ENCODE results near the gene MMP24.
A peak's percentile ranks its signal among the peaks of the same experiment; 100 is the strongest.
"Not testable (repeated sequence)": the region's sequence is repeated elsewhere in the genome, so short reads cannot be mapped to it uniquely, and the experiment has no call there.

The MMP24 gene

GRCh38 chr20:35314816-35315631 lies 88.5 kb downstream of the MMP24 start:
- peak overlapping the region in 1 of 2 experiments; percentile 1 for H3K27ac ChIP-seq (ENCODE audit: insufficient read depth in 1 of 2, low read depth in 1 of 2, low read length in 2 of 2, poor library complexity in 1 of 2, severe bottlenecking in 2 of 2)
- WGBS (ENCODE audit: insufficient coverage), result 55% methylated on average over 3 of the region's 3 CpGs
- DNase-seq, result peak in 2 of 3 donors; percentile 10 to 14
- H3K4me1 ChIP-seq (ENCODE audit: control extremely low read depth in 1 of 4, control insufficient read depth in 4 of 4, insufficient read depth in 4 of 4, low read length in 3 of 4), result peaks cover 0 to 21% (median 18%) of the 10 kb centered on the region in 4 experiments
- H3K4me3 ChIP-seq (ENCODE audit: control insufficient read depth in 1 of 7, extremely low read depth in 1 of 7, insufficient read depth in 4 of 7, low read depth in 2 of 7, low read length in 6 of 7), result no peak overlapping the region
- ChIA-PET POLR2A (no interaction called here), CTCF (interaction anchor here (1.3 kb wide), 1 partner anchor 15 kb away, joined by 5 read pairs; no protein-coding TSS in a partner anchor)
- H3K9me3 ChIP-seq (ENCODE audit: control extremely low read depth in 1 of 5, control insufficient read depth in 4 of 5, insufficient read depth in 2 of 5, low read depth in 1 of 5, low read length in 4 of 5), result no peaks in the 10 kb centered on the region
- H3K36me3 ChIP-seq (ENCODE audit: control insufficient read depth in 4 of 4, insufficient read depth in 4 of 4, low read length in 3 of 4), result peaks cover 0 to 13% (median 2%) of the 10 kb centered on the region in 4 experiments
- no peaks in the 10 kb centered on the region for H3K27me3 ChIP-seq (replicated peaks in 2 of 5; ENCODE audit: control insufficient read depth in 4 of 5, insufficient read depth in 5 of 5, low read length in 4 of 5)

- WGBS (ENCODE audit: insufficient coverage), result 100% methylated on average over 5 of the region's 7 CpGs
- CTCF ChIA-PET, result interaction anchor here (1.0 to 1.3 kb wide), 2 partner anchors 10 to 14 kb away, joined by 3 to 5 read pairs; no protein-coding TSS in a partner anchor
- Histone ChIP-seq H3K4me1 (ENCODE audit: control extremely low read depth in 1 of 4, control insufficient read depth in 4 of 4, insufficient read depth in 4 of 4, low read length in 3 of 4) (peaks cover 0 to 21% (median 18%) of the 10 kb centered on the region in 4 experiments), H3K27ac (ENCODE audit: insufficient read depth in 1 of 2, low read depth in 1 of 2, low read length in 2 of 2, poor library complexity in 1 of 2, severe bottlenecking in 2 of 2) (peak overlapping the region in 1 of 2 experiments; percentile 1), H3K36me3 (ENCODE audit: control insufficient read depth in 4 of 4, insufficient read depth in 4 of 4, low read length in 3 of 4) (peaks cover 0 to 11% (median 2%) of the 10 kb centered on the region in 4 experiments)
- H3K9me3 ChIP-seq (ENCODE audit: control extremely low read depth in 1 of 5, control insufficient read depth in 4 of 5, insufficient read depth in 2 of 5, low read depth in 1 of 5, low read length in 4 of 5); H3K4me3 ChIP-seq (ENCODE audit: control insufficient read depth in 1 of 7, extremely low read depth in 1 of 7, insufficient read depth in 4 of 7, low read depth in 2 of 7, low read length in 6 of 7); POLR2A ChIA-PET; H3K27me3 ChIP-seq (replicated peaks in 2 of 5; ENCODE audit: control insufficient read depth in 4 of 5, insufficient read depth in 5 of 5, low read length in 4 of 5); DNase-seq: not testable (repeated sequence)
Observed at GRCh38 chr20:35315632-35316020, 89.1 kb downstream of the MMP24 start.

- H3K27ac ChIP-seq (ENCODE audit: insufficient read depth in 1 of 2, low read depth in 1 of 2, low read length in 2 of 2, poor library complexity in 1 of 2, severe bottlenecking in 2 of 2), result no peak overlapping the region
- peaks cover 0 to 10% (median 2%) of the 10 kb centered on the region in 4 experiments for H3K36me3 ChIP-seq (ENCODE audit: control insufficient read depth in 4 of 4, insufficient read depth in 4 of 4, low read length in 3 of 4)
- no peaks in the 10 kb centered on the region for H3K27me3 ChIP-seq (replicated peaks in 2 of 5; ENCODE audit: control insufficient read depth in 4 of 5, insufficient read depth in 5 of 5, low read length in 4 of 5)
- H3K9me3 ChIP-seq (ENCODE audit: control extremely low read depth in 1 of 5, control insufficient read depth in 4 of 5, insufficient read depth in 2 of 5, low read depth in 1 of 5, low read length in 4 of 5), result no peaks in the 10 kb centered on the region
- H3K4me1 ChIP-seq (ENCODE audit: control extremely low read depth in 1 of 4, control insufficient read depth in 4 of 4, insufficient read depth in 4 of 4, low read length in 3 of 4), result peaks cover 0 to 21% (median 18%) of the 10 kb centered on the region in 4 experiments
- no peak overlapping the region for H3K4me3 ChIP-seq (ENCODE audit: control insufficient read depth in 1 of 7, extremely low read depth in 1 of 7, insufficient read depth in 4 of 7, low read depth in 2 of 7, low read length in 6 of 7)
- ChIA-PET POLR2A (no interaction called here), CTCF (interaction anchor here (1.0 kb wide), 1 partner anchor 11 kb away, joined by 3 read pairs; no protein-coding TSS in a partner anchor)
- 93% methylated on average over 2 of the region's 2 CpGs for WGBS (ENCODE audit: insufficient coverage)
- DNase-seq, result no peak
Observed at GRCh38 chr20:35316086-35316485, 89.6 kb downstream of the MMP24 start.

- Histone ChIP-seq H3K4me1 (ENCODE audit: control extremely low read depth in 1 of 4, control insufficient read depth in 4 of 4, insufficient read depth in 4 of 4, low read length in 3 of 4) (peaks cover 0 to 17% (median 13%) of the 10 kb centered on the region in 4 experiments), H3K27me3 (replicated peaks in 2 of 5; ENCODE audit: control insufficient read depth in 4 of 5, insufficient read depth in 5 of 5, low read length in 4 of 5) (no peaks in the 10 kb centered on the region), H3K4me3 (ENCODE audit: control insufficient read depth in 1 of 7, extremely low read depth in 1 of 7, insufficient read depth in 4 of 7, low read depth in 2 of 7, low read length in 6 of 7) (no peak overlapping the region), H3K27ac (ENCODE audit: insufficient read depth in 1 of 2, low read depth in 1 of 2, low read length in 2 of 2, poor library complexity in 1 of 2, severe bottlenecking in 2 of 2) (no peak overlapping the region), H3K9me3 (ENCODE audit: control extremely low read depth in 1 of 5, control insufficient read depth in 4 of 5, insufficient read depth in 2 of 5, low read depth in 1 of 5, low read length in 4 of 5) (no peaks in the 10 kb centered on the region), H3K36me3 (ENCODE audit: control insufficient read depth in 4 of 4, insufficient read depth in 4 of 4, low read length in 3 of 4) (peaks cover 0 to 6% (median 2%) of the 10 kb centered on the region in 4 experiments)
- DNase-seq, result no peak
- WGBS (ENCODE audit: insufficient coverage), result 100% methylated on average over 5 of the region's 5 CpGs
- POLR2A ChIA-PET, result no interaction called here
- CTCF ChIA-PET, result interaction anchor here (1.6 to 2.7 kb wide), 3 partner anchors 10 to 14 kb away, joined by 4 to 16 read pairs (median 5); no protein-coding TSS in a partner anchor
Observed at GRCh38 chr20:35317416-35318210, 91.1 kb downstream of the MMP24 start.

GRCh38 chr20:35318502-35319157 lies 92.1 kb downstream of the MMP24 start:
- no peak overlapping the region for H3K27ac ChIP-seq (ENCODE audit: insufficient read depth in 1 of 2, low read depth in 1 of 2, low read length in 2 of 2, poor library complexity in 1 of 2, severe bottlenecking in 2 of 2)
- POLR2A ChIA-PET, result no interaction called here

GRCh38 chr20:35319192-35319870 lies 92.8 kb downstream of the MMP24 start:
- peaks cover 0 to 5% (median under 1%) of the 10 kb centered on the region in 4 experiments for H3K36me3 ChIP-seq (ENCODE audit: control insufficient read depth in 4 of 4, insufficient read depth in 4 of 4, low read length in 3 of 4)
- peaks cover 0 to 16% (median 13%) of the 10 kb centered on the region in 4 experiments for H3K4me1 ChIP-seq (ENCODE audit: control extremely low read depth in 1 of 4, control insufficient read depth in 4 of 4, insufficient read depth in 4 of 4, low read length in 3 of 4)
- 98% methylated on average over 4 of the region's 5 CpGs for WGBS (ENCODE audit: insufficient coverage)
- H3K27ac ChIP-seq (ENCODE audit: insufficient read depth in 1 of 2, low read depth in 1 of 2, low read length in 2 of 2, poor library complexity in 1 of 2, severe bottlenecking in 2 of 2), result no peak overlapping the region
- H3K27me3 ChIP-seq (replicated peaks in 2 of 5; ENCODE audit: control insufficient read depth in 4 of 5, insufficient read depth in 5 of 5, low read length in 4 of 5), result no peaks in the 10 kb centered on the region
- no peaks in the 10 kb centered on the region for H3K9me3 ChIP-seq (ENCODE audit: control extremely low read depth in 1 of 5, control insufficient read depth in 4 of 5, insufficient read depth in 2 of 5, low read depth in 1 of 5, low read length in 4 of 5)
- POLR2A ChIA-PET, result no interaction called here
- CTCF ChIA-PET, result interaction anchor here (0.7 to 2.7 kb wide), 4 partner anchors 10 to 75 kb away, joined by 3 to 16 read pairs (median 4); no protein-coding TSS in a partner anchor
- H3K4me3 ChIP-seq (ENCODE audit: control insufficient read depth in 1 of 7, extremely low read depth in 1 of 7, insufficient read depth in 4 of 7, low read depth in 2 of 7, low read length in 6 of 7), result no peak overlapping the region
- DNase-seq, result no peak

More at GRCh38 chr20:35318502-35319157, 92.1 kb downstream of the MMP24 start:
- CTCF ChIA-PET, result interaction anchor here (0.7 to 2.7 kb wide), 4 partner anchors 11 to 76 kb away, joined by 3 to 16 read pairs (median 4); no protein-coding TSS in a partner anchor
- no peaks in the 10 kb centered on the region for H3K27me3 ChIP-seq (replicated peaks in 2 of 5; ENCODE audit: control insufficient read depth in 4 of 5, insufficient read depth in 5 of 5, low read length in 4 of 5)
- peaks cover 0 to 5% (median 2%) of the 10 kb centered on the region in 4 experiments for H3K36me3 ChIP-seq (ENCODE audit: control insufficient read depth in 4 of 4, insufficient read depth in 4 of 4, low read length in 3 of 4)
- H3K4me3 ChIP-seq (ENCODE audit: control insufficient read depth in 1 of 7, extremely low read depth in 1 of 7, insufficient read depth in 4 of 7, low read depth in 2 of 7, low read length in 6 of 7), result no peak overlapping the region
- H3K9me3 ChIP-seq (ENCODE audit: control extremely low read depth in 1 of 5, control insufficient read depth in 4 of 5, insufficient read depth in 2 of 5, low read depth in 1 of 5, low read length in 4 of 5), result no peaks in the 10 kb centered on the region
- H3K4me1 ChIP-seq (ENCODE audit: control extremely low read depth in 1 of 4, control insufficient read depth in 4 of 4, insufficient read depth in 4 of 4, low read length in 3 of 4), result peaks cover 0 to 16% (median 13%) of the 10 kb centered on the region in 4 experiments
- WGBS (ENCODE audit: insufficient coverage), result 95% methylated on average over 4 of the region's 6 CpGs
- DNase-seq, result no peak
